GM12873 (cell line): ENCODE measurements around the gene AP1B1.
A peak's percentile ranks its signal among the peaks of the same experiment; 100 is the strongest.

Experiments used
- CTCF ChIP-seq: IDR thresholded peaks from 2 replicates; pipeline ENCODE4 v1.5.1; 2012; ENCODE audit warnings: low read depth, mild to moderate bottlenecking, moderate library complexity, low read length, control low read depth; ENCODE audit not compliant: insufficient read depth; ENCODE audit errors: missing control alignments

AP1B1 gene

DNA sequence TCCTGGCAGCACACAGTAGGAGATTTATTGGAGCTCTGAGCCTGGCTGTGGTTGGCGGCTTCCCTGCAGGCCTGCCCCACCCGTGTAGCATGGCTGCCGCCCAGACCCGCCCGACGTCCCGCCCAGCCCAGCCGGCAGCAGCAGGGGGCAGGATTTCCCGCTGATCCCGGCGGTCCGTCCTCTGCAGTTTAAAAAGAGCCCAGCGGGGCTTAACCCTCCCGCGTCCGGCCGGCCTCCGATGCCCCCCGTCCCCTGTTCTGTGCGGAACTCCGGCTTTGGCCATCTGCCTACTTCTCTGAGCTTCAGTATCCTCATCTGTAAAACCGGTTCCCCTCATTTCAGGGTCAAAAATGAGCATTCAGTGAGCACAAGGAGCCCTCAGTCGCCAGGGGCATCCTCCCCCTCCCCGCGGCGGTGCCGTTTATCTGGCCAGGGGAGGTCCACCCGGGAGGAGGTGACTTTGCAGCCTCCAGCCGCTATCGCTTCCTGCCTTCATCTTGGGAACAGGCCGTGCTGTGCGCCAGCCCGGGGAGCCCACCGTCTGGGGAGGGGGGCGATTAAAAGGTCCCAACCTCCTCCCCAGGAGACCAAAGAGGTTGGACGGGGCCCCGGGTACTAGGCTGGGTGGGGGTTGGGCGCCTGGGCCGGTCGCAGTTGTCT lies 82.1 kb downstream of the AP1B1 start, which contains the start of gene GAS2L1:
TSS of gene GAS2L1 (plus strand) at position 476 of the 660 bp plus-strand sequence. CDS start 1,456 bp downstream, outside the sequence.
- peak; percentile 30 for TF ChIP-seq CTCF

GRCh38 chr22:29305836-29306174 lies 82.6 kb downstream of the AP1B1 start:
- TF ChIP-seq CTCF = no peak

DNA sequence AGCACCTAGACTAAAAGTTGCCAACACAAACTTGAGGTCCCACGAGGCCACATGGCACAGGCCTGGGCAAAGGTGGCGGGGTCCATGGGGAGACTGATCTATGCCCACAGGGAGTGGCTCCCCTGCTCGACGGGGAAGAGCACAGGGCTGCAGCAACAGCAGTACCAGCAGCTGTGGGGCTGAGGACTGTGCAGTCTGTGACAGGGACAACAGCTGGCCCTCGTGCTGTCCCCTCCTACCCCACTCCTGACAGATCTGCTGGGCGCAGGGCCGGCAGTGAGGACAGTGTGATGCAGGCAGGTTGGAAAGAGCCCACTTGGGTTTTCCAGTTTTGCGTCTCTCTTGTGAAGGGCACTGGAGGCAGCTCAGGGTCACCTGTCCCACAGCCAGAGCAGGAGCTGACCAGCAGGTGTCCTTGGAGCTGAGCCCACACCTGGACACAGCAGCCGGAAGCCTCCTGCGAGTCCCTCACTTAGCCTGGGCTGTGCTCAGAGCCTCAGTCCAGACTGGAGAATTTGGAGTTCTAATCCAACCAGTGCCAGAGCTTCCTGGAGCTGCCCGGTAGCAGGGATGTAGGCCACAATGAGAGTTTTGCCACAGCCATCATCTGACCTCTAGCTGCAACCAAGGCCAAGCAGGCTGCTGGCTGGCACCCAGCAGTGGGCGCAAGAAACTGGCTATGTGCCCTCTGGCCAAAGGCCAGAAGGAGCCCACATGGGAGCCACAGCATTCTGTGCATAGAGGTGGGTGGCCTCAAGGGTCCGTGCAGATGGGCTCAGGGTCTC lies 85.5 kb downstream of the AP1B1 start:
- no peak for TF ChIP-seq CTCF

GRCh38 chr22:29302402-29302680 lies 86.0 kb downstream of the AP1B1 start:
- no peak for TF ChIP-seq CTCF

DNA sequence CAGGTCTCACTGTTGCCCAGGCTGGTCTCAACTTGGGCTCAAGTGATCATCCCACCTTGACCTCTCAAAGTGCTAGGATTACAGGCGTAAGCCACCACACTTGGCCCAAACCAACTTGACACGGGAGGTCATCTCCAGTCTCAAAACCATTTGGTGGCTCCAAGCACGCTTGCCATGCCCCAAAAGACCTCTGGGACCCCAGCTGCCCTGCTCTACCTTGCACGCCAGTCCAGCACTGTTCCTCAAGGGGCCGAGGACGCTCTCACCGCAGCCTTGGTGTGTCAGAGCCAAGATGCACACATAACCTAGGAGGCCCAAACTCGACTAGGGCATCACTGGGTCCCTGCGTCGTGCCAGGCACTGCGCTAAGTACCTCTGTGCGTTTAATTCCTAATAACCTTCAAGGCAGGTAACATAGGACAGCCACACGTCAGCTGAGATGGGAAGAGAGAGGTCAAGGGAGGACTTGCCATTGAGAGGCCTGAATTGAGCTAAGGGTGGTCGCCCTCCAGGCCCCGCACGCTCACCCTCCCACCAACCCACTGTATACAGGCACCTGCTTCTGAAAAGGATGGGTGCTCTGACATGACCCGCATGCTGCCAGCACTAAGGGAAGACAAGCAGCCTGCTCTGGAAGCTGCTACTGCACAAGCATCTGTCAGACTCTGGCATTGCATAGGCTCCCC lies 86.5 kb downstream of the AP1B1 start:
- TF ChIP-seq CTCF = no peak

- no peak for TF ChIP-seq CTCF
Observed at GRCh38 chr22:29300807-29301601, 87.4 kb downstream of the AP1B1 start.

DNA sequence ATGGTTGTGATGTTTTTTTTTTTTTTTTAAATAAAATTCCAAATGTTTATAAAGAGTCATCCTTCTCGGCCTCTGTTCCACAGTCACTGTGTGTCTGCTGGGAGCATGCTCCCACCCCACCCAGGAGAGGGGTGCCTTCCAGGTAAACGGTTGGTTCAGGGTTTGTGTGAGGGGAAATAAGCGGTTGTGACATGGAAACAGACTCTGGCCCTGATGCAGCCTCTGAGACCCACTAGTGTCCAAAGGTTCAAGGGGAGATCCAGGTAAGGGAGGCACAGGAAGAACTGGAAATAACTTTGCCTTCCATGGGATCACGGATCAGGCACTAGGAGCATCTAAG lies 87.9 kb downstream of the AP1B1 start:
- no peak for TF ChIP-seq CTCF
